ENCODE results near the gene NAP1L4. TPM values are rescaled to one million over a fixed set of nuclear protein-coding genes. Genes with fewer than 3 reads are reported as not detected.

The NAP1L4 gene
- total RNA-seq, 1 donor from 2014 or later, result 83.5 TPM

DNA sequence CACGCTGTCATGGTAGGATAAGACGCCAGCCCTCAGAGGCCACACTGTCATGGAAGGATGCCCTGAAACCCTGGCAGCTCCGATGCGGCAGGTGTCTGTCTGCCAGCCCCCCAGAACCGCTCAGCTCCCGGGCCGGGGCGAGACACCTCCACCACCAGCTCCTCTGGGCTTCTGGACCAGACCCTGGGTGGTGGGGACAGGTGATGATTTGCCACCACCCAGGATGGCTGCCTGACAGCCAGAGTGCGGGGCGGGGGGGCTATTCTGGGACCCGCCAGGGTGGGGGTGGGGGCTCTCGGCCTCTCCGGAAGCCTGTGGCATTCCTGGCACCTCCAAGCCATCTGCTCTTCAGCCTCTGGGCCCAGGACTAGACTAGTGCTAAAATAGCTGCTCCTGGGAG is 72.3 kb downstream of the NAP1L4 start:
- Mint-ChIP-seq H3K4me3 (ENCODE audit: unreplicated experiment) (no peak overlapping the region), H3K4me1 (ENCODE audit: low read depth) (peaks cover 6% of the 10 kb centered on the region), H3K27ac (ENCODE audit: unreplicated experiment) (no peak overlapping the region), H3K36me3 (ENCODE audit: low read depth) (no peaks in the 10 kb centered on the region), H3K27me3 (ENCODE audit: low read depth) (no peaks in the 10 kb centered on the region), H3K9me3 (ENCODE audit: low read depth) (no peaks in the 10 kb centered on the region)
- TF ChIP-seq, protein P1, sequence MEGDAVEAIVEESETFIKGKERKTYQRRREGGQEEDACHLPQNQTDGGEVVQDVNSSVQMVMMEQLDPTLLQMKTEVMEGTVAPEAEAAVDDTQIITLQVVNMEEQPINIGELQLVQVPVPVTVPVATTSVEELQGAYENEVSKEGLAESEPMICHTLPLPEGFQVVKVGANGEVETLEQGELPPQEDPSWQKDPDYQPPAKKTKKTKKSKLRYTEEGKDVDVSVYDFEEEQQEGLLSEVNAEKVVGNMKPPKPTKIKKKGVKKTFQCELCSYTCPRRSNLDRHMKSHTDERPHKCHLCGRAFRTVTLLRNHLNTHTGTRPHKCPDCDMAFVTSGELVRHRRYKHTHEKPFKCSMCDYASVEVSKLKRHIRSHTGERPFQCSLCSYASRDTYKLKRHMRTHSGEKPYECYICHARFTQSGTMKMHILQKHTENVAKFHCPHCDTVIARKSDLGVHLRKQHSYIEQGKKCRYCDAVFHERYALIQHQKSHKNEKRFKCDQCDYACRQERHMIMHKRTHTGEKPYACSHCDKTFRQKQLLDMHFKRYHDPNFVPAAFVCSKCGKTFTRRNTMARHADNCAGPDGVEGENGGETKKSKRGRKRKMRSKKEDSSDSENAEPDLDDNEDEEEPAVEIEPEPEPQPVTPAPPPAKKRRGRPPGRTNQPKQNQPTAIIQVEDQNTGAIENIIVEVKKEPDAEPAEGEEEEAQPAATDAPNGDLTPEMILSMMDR (IDR thresholded peaks at IDR 0.05), result no peak
- no peak for DNase-seq (ENCODE audit: low spot score)

DNA sequence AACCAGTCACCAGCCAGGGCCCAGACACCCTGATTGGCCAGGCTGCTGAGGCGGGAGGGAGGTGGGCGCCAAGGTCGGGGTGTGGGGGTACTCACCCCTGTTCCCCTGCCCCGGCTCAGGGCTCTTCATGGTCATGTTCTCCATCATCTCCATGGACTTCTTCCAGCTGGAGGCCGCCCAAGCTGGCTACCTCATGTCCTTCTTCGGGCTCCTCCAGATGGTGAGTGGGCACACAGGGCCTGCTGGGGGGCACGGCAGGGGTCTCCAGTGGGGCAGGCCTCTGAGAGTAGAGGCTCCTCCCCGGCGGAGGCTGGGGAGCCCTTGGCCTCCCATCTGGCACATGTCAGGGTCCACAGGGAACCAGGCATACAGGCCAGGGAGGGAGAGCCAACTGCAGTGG is 72.9 kb downstream of the NAP1L4 start:
- no peak overlapping the region for H3K27ac Mint-ChIP-seq (ENCODE audit: unreplicated experiment)
- no peaks in the 10 kb centered on the region for H3K27me3 Mint-ChIP-seq (ENCODE audit: low read depth)
- H3K4me1 Mint-ChIP-seq (ENCODE audit: low read depth), result peaks cover 7% of the 10 kb centered on the region
- no peak for DNase-seq (ENCODE audit: low spot score)
- no peaks in the 10 kb centered on the region for H3K36me3 Mint-ChIP-seq (ENCODE audit: low read depth)
- H3K9me3 Mint-ChIP-seq (ENCODE audit: low read depth), result no peaks in the 10 kb centered on the region
- TF ChIP-seq, protein P1 (IDR thresholded peaks at IDR 0.05), result no peak
- H3K4me3 Mint-ChIP-seq (ENCODE audit: unreplicated experiment), result no peak overlapping the region

DNA sequence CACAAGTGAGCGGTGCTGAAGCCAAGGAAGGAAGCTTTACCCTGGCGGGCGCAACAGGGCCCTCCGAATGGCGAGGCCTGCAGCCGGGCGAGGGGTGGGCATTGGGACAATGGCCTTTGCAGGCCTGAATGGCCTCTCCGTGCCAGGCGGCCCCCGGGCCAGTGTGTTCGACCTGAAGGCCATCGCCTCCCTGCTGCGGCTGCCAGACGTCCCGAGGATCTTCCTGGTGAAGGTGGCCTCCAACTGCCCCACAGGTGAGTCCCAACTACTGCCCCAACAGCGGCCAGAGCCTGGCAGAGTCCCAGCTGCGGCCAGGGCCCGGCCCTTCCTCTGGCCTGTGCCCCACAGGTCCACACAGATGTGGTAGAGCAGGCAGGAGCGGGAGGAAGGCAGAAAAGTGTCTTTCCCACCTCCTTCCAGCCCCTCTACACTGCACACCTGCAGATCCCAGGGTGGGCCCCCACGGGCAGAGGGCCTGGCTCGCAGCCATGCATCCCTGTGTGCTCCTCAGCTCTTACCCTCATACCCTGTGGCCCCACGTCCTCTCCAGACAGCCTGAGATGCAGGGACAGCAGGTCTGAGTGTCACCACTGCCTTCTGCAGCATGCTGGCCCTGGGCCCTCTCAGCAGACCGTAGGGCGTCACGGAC is 74.2 kb downstream of the NAP1L4 start:
- DNase-seq (ENCODE audit: low spot score), result no peak
- Mint-ChIP-seq H3K4me1 (ENCODE audit: low read depth) (peaks cover 19% of the 10 kb centered on the region), H3K27ac (ENCODE audit: unreplicated experiment) (no peak overlapping the region), H3K27me3 (ENCODE audit: low read depth) (no peaks in the 10 kb centered on the region), H3K9me3 (ENCODE audit: low read depth) (no peaks in the 10 kb centered on the region), H3K36me3 (ENCODE audit: low read depth) (no peaks in the 10 kb centered on the region), H3K4me3 (ENCODE audit: unreplicated experiment) (no peak overlapping the region)
- TF ChIP-seq, protein P1 (IDR thresholded peaks at IDR 0.05), result no peak

DNA sequence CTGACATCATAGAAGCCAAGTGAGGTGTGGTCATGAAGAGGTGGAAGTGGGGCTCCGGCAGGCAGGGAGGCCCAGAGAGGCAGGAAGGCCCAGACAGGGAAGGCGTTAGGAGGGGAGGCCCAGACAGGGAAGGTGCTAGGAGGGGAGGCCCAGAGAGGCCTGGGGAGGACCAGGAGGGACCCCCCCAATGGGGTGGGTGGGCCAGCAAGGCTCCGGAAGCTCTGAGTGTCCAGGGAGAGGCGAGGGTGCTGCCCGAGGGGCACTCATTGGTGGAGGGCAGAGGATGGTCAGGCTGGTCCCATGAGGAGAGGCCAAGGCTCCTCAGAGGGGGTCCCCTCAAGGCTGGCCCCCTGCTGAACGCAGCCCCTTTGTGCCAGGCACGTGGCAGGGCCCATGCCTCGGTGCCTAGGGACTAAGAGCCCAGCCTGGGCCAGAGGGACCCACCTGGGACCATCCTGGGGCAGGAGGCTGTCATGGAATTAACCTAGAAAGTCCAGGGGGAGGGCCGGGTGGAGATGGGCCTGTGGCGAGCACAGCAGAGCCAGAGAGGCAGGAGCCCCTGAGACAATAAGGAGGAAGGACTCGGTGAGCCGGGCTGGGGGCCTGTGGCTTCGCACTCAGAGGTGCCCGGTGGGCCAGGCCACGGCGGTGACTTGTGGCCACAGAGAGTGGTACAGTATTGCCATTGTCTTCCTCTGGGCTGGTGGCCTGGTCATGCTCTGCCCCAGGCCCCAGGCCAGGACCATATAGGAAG is 75.1 kb downstream of the NAP1L4 start:
- no peaks in the 10 kb centered on the region for H3K27me3 Mint-ChIP-seq (ENCODE audit: low read depth)
- H3K27ac Mint-ChIP-seq (ENCODE audit: unreplicated experiment), result no peak overlapping the region
- peaks cover 25% of the 10 kb centered on the region for H3K4me1 Mint-ChIP-seq (ENCODE audit: low read depth)
- DNase-seq (ENCODE audit: low spot score), result no peak
- no peaks in the 10 kb centered on the region for H3K36me3 Mint-ChIP-seq (ENCODE audit: low read depth)
- H3K9me3 Mint-ChIP-seq (ENCODE audit: low read depth), result no peaks in the 10 kb centered on the region
- H3K4me3 Mint-ChIP-seq (ENCODE audit: unreplicated experiment), result no peak overlapping the region
- TF ChIP-seq, protein P1 (IDR thresholded peaks at IDR 0.05), result no peak

DNA sequence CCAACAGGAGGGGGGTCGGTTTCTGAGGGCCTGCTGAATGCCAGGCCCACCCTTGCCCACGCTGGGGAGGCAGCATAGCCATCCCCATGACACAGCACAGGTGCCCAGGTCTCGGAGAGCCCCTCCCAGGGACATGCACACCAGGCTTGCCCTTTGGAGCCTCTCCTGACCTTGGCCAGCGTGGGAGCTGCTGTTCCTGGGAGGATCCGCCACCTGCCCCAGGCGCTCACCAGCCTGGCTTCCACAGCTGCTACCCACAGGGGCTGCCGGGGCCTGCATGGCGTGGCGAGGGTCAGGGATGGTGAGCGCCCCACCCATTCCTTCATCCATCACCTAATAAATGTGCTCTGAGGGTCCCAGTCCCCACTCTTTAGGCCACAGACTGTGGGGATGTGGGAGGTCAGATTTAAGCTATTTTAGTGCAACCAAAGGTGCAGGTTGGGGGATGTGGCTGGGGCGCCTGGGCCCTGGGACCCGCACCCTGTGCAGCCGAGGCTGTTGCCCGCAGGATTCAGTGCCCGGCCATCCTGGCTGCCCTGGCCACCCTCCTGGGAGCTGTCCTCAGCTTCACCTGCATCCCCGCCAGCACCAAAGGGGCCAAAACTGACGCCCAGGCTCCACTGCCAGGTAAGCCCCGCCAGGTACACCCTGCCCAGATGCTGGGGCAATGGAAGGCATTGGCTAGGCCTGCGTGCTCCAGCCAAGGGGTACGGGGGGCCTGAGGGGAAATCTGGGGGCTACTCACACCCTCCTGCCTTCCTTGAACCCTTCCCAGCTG is 75.8 kb downstream of the NAP1L4 start:
- Mint-ChIP-seq H3K4me3 (ENCODE audit: unreplicated experiment) (no peak overlapping the region), H3K27me3 (ENCODE audit: low read depth) (no peaks in the 10 kb centered on the region), H3K27ac (ENCODE audit: unreplicated experiment) (no peak overlapping the region), H3K9me3 (ENCODE audit: low read depth) (no peaks in the 10 kb centered on the region), H3K4me1 (ENCODE audit: low read depth) (peaks cover 29% of the 10 kb centered on the region), H3K36me3 (ENCODE audit: low read depth) (no peaks in the 10 kb centered on the region)
- DNase-seq (ENCODE audit: low spot score), result no peak
- TF ChIP-seq, protein P1 (IDR thresholded peaks at IDR 0.05), result no peak

All from chondrocyte (in vitro differentiated cells).